Thyroid gland (tissue), 4 donors: Measurements from ENCODE around the gene P2RY2.

Experiments used
- POLR2A ChIP-seq, 2 donors: fragments of 450-650 bp; IDR thresholded peaks; one replicate each; pipeline ENCODE4 v1.6.1; 2017; ENCODE audit warnings: antibody characterized with exemption in 2 of 2, mild to moderate bottlenecking in 2 of 2, moderate library complexity in 1 of 2
- TF ChIP-seq, protein P1 (sequence below), 6 experiments: fragments of 200-600 bp in 3 of 6; fragments of 450-650 bp in 3 of 6; sonication (generic) in 3 of 6; IDR thresholded peaks; one replicate each; pipeline ENCODE4 v1.5.1; 2016 to 2019; ENCODE audit warnings: antibody characterized with exemption in 6 of 6, mild to moderate bottlenecking in 2 of 6, inconsistent platforms in 1 of 6, moderate library complexity in 1 of 6

DNA sequence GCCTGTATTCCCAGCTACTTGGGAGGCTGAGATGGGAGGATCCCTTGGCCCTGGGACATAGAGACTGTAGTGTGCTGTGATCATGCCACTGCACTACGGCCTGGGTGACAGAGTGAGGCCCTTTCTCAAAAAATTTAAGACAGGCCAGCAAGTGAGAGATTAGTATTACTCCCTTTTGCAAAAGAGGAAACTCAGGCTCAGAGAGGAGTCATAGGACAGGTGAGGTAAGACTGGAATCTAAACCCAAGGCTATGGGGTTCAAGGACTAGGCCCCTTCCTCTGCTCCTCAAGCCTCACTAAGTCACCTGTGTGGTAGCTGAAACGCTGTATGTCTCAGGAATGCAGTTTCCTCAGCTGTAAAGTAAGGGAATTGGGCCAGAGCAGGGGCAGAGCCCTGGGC lies 1.6 kb upstream of the P2RY2 start:
- TF ChIP-seq, protein P1, sequence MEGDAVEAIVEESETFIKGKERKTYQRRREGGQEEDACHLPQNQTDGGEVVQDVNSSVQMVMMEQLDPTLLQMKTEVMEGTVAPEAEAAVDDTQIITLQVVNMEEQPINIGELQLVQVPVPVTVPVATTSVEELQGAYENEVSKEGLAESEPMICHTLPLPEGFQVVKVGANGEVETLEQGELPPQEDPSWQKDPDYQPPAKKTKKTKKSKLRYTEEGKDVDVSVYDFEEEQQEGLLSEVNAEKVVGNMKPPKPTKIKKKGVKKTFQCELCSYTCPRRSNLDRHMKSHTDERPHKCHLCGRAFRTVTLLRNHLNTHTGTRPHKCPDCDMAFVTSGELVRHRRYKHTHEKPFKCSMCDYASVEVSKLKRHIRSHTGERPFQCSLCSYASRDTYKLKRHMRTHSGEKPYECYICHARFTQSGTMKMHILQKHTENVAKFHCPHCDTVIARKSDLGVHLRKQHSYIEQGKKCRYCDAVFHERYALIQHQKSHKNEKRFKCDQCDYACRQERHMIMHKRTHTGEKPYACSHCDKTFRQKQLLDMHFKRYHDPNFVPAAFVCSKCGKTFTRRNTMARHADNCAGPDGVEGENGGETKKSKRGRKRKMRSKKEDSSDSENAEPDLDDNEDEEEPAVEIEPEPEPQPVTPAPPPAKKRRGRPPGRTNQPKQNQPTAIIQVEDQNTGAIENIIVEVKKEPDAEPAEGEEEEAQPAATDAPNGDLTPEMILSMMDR (IDR thresholded peaks at IDR 0.05): no peak
- no peak for TF ChIP-seq POLR2A (IDR thresholded peaks at IDR 0.05)
